ENCODE data around the gene RFXAP. TPM values are rescaled to one million over a fixed set of nuclear protein-coding genes. Genes with fewer than 3 reads are reported as not detected.

RFXAP gene
- total and polyA plus RNA-seq, 2 of the 4 experiments (the other 2 are of a cell fraction), result 0.54 to 2.7 TPM

DNA sequence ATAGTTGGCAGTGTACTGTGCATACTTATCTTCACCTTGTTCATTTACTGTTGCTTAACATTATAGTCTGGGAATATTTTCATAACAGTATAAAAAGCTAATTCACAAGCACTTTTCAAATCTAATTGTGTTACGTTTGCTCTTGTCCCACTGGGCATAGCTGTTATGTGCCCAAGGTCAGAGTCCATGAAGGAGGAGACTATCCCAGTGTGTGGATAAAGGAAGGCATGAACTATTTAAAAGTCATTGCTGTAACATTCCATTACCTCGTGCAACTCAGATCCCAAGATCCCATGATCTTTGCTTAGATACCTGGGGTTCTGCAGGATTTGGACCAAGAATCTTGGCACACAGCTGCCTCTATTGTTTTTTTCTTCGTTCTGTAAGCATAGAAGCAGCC lies 35.1 kb upstream of the RFXAP start:
- ChIA-PET POLR2A (ENCODE audit: unreplicated experiment) (no interaction called here), CTCF (interaction anchor here (0.6 kb wide), 1 partner anchor 99 kb away, joined by 3 read pairs; no protein-coding TSS in a partner anchor)
- dilution Hi-C loops (cut with HindIII; ENCODE audit: low sequenced_read_pairs, unreplicated experiment) (no loop called here), intact Hi-C loops (cut with micrococcal nuclease) (no loop called here), in situ Hi-C loops (cut with MboI; ENCODE audit: low sequenced_read_pairs) (no loop called here)
- Histone ChIP-seq H3K27me3 (ENCODE audit: control insufficient read depth, insufficient read depth, low read length) (peaks cover 2% of the 10 kb centered on the region; the same call in 1 of the 2 replicates), H3K4me2 (ENCODE audit: low read depth, low read length) (no peak overlapping the region), H3K14ac (replicated peaks; ENCODE audit: low read depth, low read length) (no peak overlapping the region), H3K23ac (ENCODE audit: low read depth, low read length) (no peak overlapping the region), H2BK120ac (ENCODE audit: low read depth, low read length) (no peak overlapping the region), H2BK20ac (ENCODE audit: low read depth, low read length) (no peak overlapping the region), H3K36me3 (ENCODE audit: control insufficient read depth, insufficient read depth, low read length) (no peaks in the 10 kb centered on the region), H3K4me3 (ENCODE audit: insufficient read depth, low read depth, low read length) (no peak overlapping the region), H3K79me1 (ENCODE audit: low read depth in 1 of 2, low read length in 2 of 2) (no peaks in the 10 kb centered on the region), H3K9me1 (ENCODE audit: insufficient read depth, low read length) (no peaks in the 10 kb centered on the region), H3K56ac (ENCODE audit: extremely low read depth, insufficient read depth, low read length) (no peak overlapping the region), H4K5ac (ENCODE audit: low read depth, low read length) (no peak overlapping the region), H2AK5ac (ENCODE audit: low read depth, low read length) (no peak overlapping the region), H2BK15ac (ENCODE audit: low read depth, low read length) (no peak overlapping the region), H3K4ac (ENCODE audit: low read depth, low read length) (no peak overlapping the region), H2AK9ac (replicated peaks; ENCODE audit: low read depth, low read length, poor library complexity) (no peak overlapping the region), H4K91ac (ENCODE audit: insufficient read depth, low read depth, low read length) (no peak overlapping the region), H4K8ac (ENCODE audit: low read depth in 2 of 2, low read length in 2 of 2) (no peak overlapping the region), H3K27ac (ENCODE audit: insufficient read depth, low read length) (no peak overlapping the region), H2AFZ (replicated peaks; ENCODE audit: low read length, poor library complexity) (no peak overlapping the region), H3K9ac (ENCODE audit: low read depth, low read length) (no peak overlapping the region), H3K9me3 (ENCODE audit: control insufficient read depth, insufficient read depth, low read length) (no peaks in the 10 kb centered on the region), H3K18ac (ENCODE audit: low read depth, low read length) (no peak overlapping the region), H4K20me1 (ENCODE audit: insufficient read depth, low read length) (no peaks in the 10 kb centered on the region), H3K4me1 (ENCODE audit: control insufficient read depth, insufficient read depth, low read length) (no peaks in the 10 kb centered on the region; the same call in 1 of the 2 replicates), H2BK5ac (ENCODE audit: low read depth, low read length, poor library complexity, severe bottlenecking) (no peak overlapping the region)
- BruUV-seq (replicated peaks), result no TSS peak
- TF ChIP-seq MXI1 (IDR thresholded peaks at IDR 0.05; ENCODE audit: borderline replicate concordance, low read depth, low read length) (no peak), NFE2L2 (IDR thresholded peaks at IDR 0.05; ENCODE audit: low read depth, low read length) (no peak), CEBPB (IDR thresholded peaks at IDR 0.05; ENCODE audit: low read depth, low read length) (no peak), RCOR1 (IDR thresholded peaks at IDR 0.05; ENCODE audit: insufficient replicate concordance, low read length) (no peak), MAZ (IDR thresholded peaks at IDR 0.05; ENCODE audit: borderline replicate concordance, low read depth, low read length) (no peak), RFX5 (IDR thresholded peaks at IDR 0.05; ENCODE audit: low read depth, low read length) (no peak), MAFK (IDR thresholded peaks at IDR 0.05; ENCODE audit: low read depth, low read length) (no peak), SMC3 (IDR thresholded peaks at IDR 0.05; ENCODE audit: low read depth, low read length) (no peak), BHLHE40 (IDR thresholded peaks at IDR 0.05; ENCODE audit: low read depth, low read length) (no peak), RAD21 (IDR thresholded peaks at IDR 0.05; ENCODE audit: low read length) (no peak), CHD1 (IDR thresholded peaks at IDR 0.05; ENCODE audit: low read depth, low read length) (no peak), POLR2A (IDR thresholded peaks at IDR 0.05; ENCODE audit: low read depth, low read length) (no peak)
- TF ChIP-seq, protein P1, sequence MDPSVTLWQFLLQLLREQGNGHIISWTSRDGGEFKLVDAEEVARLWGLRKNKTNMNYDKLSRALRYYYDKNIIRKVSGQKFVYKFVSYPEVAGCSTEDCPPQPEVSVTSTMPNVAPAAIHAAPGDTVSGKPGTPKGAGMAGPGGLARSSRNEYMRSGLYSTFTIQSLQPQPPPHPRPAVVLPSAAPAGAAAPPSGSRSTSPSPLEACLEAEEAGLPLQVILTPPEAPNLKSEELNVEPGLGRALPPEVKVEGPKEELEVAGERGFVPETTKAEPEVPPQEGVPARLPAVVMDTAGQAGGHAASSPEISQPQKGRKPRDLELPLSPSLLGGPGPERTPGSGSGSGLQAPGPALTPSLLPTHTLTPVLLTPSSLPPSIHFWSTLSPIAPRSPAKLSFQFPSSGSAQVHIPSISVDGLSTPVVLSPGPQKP (IDR thresholded peaks at IDR 0.05; ENCODE audit: borderline replicate concordance, low read depth, low read length), result no peak
- TF ChIP-seq, protein P2, sequence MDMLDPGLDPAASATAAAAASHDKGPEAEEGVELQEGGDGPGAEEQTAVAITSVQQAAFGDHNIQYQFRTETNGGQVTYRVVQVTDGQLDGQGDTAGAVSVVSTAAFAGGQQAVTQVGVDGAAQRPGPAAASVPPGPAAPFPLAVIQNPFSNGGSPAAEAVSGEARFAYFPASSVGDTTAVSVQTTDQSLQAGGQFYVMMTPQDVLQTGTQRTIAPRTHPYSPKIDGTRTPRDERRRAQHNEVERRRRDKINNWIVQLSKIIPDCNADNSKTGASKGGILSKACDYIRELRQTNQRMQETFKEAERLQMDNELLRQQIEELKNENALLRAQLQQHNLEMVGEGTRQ (IDR thresholded peaks at IDR 0.05; ENCODE audit: low read depth, low read length), result no peak
- TF ChIP-seq, protein P3, sequence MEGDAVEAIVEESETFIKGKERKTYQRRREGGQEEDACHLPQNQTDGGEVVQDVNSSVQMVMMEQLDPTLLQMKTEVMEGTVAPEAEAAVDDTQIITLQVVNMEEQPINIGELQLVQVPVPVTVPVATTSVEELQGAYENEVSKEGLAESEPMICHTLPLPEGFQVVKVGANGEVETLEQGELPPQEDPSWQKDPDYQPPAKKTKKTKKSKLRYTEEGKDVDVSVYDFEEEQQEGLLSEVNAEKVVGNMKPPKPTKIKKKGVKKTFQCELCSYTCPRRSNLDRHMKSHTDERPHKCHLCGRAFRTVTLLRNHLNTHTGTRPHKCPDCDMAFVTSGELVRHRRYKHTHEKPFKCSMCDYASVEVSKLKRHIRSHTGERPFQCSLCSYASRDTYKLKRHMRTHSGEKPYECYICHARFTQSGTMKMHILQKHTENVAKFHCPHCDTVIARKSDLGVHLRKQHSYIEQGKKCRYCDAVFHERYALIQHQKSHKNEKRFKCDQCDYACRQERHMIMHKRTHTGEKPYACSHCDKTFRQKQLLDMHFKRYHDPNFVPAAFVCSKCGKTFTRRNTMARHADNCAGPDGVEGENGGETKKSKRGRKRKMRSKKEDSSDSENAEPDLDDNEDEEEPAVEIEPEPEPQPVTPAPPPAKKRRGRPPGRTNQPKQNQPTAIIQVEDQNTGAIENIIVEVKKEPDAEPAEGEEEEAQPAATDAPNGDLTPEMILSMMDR (conservative IDR thresholded peaks at IDR 0.05; ENCODE audit: low read depth, low read length), result no peak
- WGBS, 2 experiments (ENCODE audit: extremely low coverage in 2 of 2, insufficient read length in 1 of 2), result no CpG with 5 or more reads among the region's 3 CpGs
- DNase-seq, result no peak
- ATAC-seq (ENCODE audit: low read depth), result no peak

Data from IMR-90 (cell line).